ENCODE measurements around the gene PRG2. TPM values are rescaled to one million over a fixed set of nuclear protein-coding genes. Genes with fewer than 3 reads are reported as not detected.

Gene PRG2
- polyA plus RNA-seq, 2 of the 4 experiments (the other 2 are of a cell fraction) = not detected

GRCh38 chr11:57377107-57377506 lies 13.3 kb downstream of the PRG2 start (continued):
- no peak for TF ChIP-seq HMGXB4 (CRISPR knock-in tag; IDR thresholded peaks at IDR 0.05; ENCODE audit: borderline replicate concordance)
- TF ChIP-seq JUNB (IDR thresholded peaks at IDR 0.05) = no peak

GRCh38 chr11:57376095-57377090 lies 14.1 kb downstream of the PRG2 start:
- Histone ChIP-seq H3K4me2 (0 out of 3 replicates have a peak overlapping the region, but pooled peaks have one; percentile 17), H3K4me3 (no peak overlapping the region), H3K9me3 (no peaks in the 10 kb centered on the region), H3K4me1 (peaks cover 17% of the 10 kb centered on the region; the same call in 2 of the 3 replicates), H3K27ac (no peak overlapping the region)
- FAIRE-seq = no peak
- no peak; a peak in 1 of 6 replicates for ATAC-seq
- DNase-seq (ENCODE audit: low read depth in 1 of 2, low spot score in 1 of 2) = no peak
- 45% methylated on average over 25 of the region's 26 CpGs for WGBS (ENCODE audit: missing lambda C conversion rate)
- ChIA-PET CTCF (interaction anchor here (3.2 kb wide), 1 partner anchor 81 kb away, joined by 10 read pairs; no protein-coding TSS in a partner anchor), POLR2A (no interaction called here)
- TF ChIP-seq HOXB13 (CRISPR knock-in tag; IDR thresholded peaks at IDR 0.05; ENCODE audit: low read depth) (no peak), CBX2 (IDR thresholded peaks at IDR 0.05; ENCODE audit: borderline replicate concordance, low read depth) (no peak), MAX (IDR thresholded peaks at IDR 0.05) (no peak), E2F6 (IDR thresholded peaks at IDR 0.05; ENCODE audit: borderline replicate concordance, low read depth) (no peak), ZSCAN20 (CRISPR knock-in tag; IDR thresholded peaks at IDR 0.05) (no peak), ESRRA (IDR thresholded peaks at IDR 0.05; ENCODE audit: borderline replicate concordance, low read length) (no peak), PHF8 (IDR thresholded peaks at IDR 0.05; ENCODE audit: borderline replicate concordance, low read depth) (no peak), EHMT2 (IDR thresholded peaks at IDR 0.05; ENCODE audit: low read depth) (no peak), RCOR1 (IDR thresholded peaks at IDR 0.05; ENCODE audit: low read depth, low read length) (no peak), RFX5 (IDR thresholded peaks at IDR 0.05) (no peak), NFE2L2 (conservative IDR thresholded peaks at IDR 0.05; ENCODE audit: low read length) (no peak), RARB (CRISPR knock-in tag; IDR thresholded peaks at IDR 0.05) (no peak), CTCF (IDR thresholded peaks at IDR 0.05) (no peak), POLR2A (IDR thresholded peaks at IDR 0.05; ENCODE audit: low read length) (no peak), HOXB5 (CRISPR knock-in tag; IDR thresholded peaks at IDR 0.05) (no peak), EP300 (IDR thresholded peaks at IDR 0.05) (no peak)

GRCh38 chr11:57375490-57375889 lies 15.0 kb downstream of the PRG2 start:
- Histone ChIP-seq H3K4me1 (peaks cover 17% of the 10 kb centered on the region; the same call in 2 of the 3 replicates), H3K4me3 (no peak overlapping the region), H3K27ac (no peak overlapping the region), H3K4me2 (no peak overlapping the region), H3K9me3 (no peaks in the 10 kb centered on the region)
- FAIRE-seq (no peak), DNase-seq (ENCODE audit: low read depth in 1 of 2, low spot score in 1 of 2) (no peak), ATAC-seq (no peak)
- POLR2A ChIA-PET = no interaction called here
- CTCF ChIA-PET = no interaction called here
- WGBS (ENCODE audit: missing lambda C conversion rate) = 85% methylated on average over 2 of the region's 2 CpGs
- TF ChIP-seq E2F6 (IDR thresholded peaks at IDR 0.05; ENCODE audit: borderline replicate concordance, low read depth) = no peak
- no peak for TF ChIP-seq RFX5 (IDR thresholded peaks at IDR 0.05)
- TF ChIP-seq CHD2 (IDR thresholded peaks at IDR 0.05; ENCODE audit: low read length, partially characterized antibody) = no peak
- TF ChIP-seq PHF8 (IDR thresholded peaks at IDR 0.05; ENCODE audit: borderline replicate concordance, low read depth) = no peak
- no peak for TF ChIP-seq HDAC2 (IDR thresholded peaks at IDR 0.05)

All from A549 (cell line).